GM18517 (cell line): ENCODE data around the gene FRG2B.
"Not testable (repeated sequence)": the region's sequence is repeated elsewhere in the genome, so short reads cannot be mapped to it uniquely, and the experiment has no call there.

Experiments used
- ATAC-seq: cut with Tn5 transposase; IDR thresholded peaks from one replicate; pipeline ENCODE4 v1.9.1; 2021; ENCODE audit warnings: mild to moderate bottlenecking, moderate library complexity; ENCODE audit not compliant: unreplicated experiment

FRG2B gene

DNA sequence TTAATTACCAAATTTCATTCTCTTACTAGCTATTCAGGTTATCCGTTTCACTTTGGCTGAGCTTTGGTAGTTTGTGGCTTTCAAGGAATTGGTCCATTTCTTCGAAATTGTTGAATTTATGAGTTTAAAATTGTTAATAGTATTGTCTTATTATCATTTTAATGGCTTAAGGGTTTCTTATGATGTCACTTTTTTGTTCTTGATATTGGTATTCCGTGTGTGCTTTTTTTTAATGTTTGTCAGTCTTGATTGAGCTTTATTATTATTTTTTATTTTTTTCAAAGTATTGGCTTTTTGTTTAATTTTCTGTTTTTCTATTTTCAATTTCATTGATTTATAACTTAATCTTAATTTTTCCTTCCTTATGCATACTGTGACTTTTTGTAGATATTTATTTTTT lies 25.9 kb downstream of the FRG2B start:
- ATAC-seq: no peak

DNA sequence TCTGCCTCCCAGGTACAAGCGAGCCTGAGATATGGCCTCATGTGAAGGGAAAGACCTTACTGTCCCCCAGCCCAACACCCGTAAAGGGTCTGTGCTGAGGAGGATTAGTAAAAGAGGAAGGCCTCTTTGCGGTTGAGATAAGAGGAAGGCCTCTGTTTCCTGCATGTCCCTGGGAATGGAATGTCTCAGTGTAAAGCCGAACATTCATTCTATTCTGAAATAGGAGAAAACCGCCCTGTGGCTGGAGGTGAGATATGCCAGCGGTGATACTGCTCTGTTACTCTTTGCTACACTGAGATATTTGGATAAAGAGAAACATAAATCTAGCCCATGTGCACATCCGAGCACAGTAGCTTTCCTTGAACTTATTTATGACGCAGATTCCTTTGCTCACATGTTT lies 26.7 kb downstream of the FRG2B start:
- ATAC-seq: not testable (repeated sequence)

DNA sequence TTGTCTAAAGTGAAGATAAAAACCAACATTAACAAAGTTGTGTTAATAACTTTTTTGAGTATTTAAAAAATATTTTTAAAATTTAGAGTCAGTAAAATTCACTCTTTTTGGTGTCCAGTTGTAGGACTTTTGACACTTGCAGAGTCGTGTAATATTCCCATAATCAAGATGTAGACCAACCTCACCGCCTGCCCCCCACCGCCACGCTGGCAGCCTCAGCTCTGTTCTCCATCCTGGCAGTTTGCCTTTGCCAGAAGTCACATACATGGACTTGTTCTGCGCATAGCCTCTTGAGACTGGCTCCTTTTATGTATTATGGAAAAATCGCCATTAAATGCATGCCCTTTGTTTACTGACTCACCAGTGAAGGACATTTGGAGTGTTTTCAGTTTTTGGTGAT lies 33.9 kb downstream of the FRG2B start:
- no peak for ATAC-seq

DNA sequence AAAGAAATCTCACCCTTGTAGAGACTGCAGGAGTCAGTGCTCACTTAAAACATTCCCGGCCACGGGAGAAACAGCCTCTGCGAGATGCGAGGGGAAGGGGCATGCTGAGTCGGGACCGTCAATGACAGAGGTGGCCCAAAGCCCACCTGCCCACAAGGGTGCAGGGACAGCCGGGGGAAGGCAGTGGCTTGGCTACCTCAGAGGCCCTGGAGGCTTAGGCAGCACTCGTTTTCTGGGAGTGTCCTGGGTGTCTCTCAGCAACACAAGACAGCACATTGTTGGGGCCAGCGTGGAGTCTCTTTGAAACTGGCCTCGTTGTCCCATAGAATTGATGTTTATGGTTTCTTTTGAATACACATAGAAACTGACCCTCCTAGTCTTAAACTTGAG lies 35.6 kb downstream of the FRG2B start:
- no peak for ATAC-seq

DNA sequence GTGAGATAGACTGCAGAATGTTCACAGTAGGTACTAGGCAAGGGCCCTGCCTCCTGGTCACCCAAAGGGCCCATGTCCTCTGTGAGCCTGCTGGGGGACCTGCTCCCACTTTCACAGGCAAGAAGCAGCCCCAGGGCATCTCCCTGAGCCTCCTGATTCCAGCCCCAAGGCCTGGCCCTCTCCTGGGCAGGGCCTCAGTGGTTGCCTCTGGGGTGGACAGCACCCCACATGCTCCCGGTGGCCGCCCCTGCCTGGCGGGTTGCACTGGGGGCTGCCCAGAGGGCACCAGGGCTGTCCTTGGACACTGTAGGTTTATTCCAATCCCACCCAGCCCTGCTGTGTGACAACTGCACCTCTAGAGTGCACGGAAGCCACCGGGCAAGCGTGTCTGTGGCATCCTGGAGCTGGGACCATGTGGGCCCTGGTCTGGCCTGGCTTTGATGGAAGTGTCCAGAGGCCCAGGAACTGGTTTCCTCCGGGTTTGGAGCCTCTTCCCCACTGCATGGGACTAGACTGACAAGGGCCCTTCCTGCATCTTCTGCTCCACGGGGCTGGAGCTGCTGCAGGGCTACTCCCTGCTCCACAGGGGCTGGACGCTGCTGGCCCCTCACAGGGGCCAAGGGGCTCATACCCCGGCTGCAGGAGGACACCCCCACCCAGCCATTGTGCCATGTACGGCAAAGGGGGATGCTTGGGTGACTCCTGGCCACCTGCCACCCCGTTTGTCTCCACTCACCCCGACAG lies 36.2 kb downstream of the FRG2B start:
- no peak for ATAC-seq

DNA sequence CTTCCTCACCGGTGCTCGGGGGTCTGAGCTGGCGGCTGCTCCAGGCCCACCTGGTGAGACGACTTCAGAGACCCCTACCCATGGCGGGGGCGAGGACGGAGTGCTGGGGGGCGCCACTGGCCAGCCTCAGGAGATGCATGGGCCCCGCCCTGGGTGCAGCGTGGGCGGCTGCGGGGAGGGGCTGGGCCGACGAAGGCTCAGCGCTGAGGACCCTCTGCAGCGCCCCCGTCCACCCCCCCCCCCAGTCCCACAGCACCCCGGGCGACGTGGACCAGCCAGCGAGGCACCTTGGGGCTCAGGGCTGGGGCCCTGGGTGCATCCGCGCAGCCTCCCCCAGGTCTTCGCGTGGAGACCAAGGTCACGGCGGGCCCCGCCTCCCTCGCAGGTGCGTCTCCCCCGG lies 49.6 kb downstream of the FRG2B start:
- ATAC-seq: not testable (repeated sequence)
